Measurements from ENCODE around the gene KCNJ14. TPM values are rescaled to one million over a fixed set of nuclear protein-coding genes. Genes with fewer than 3 reads are reported as not detected.

Gene KCNJ14
- 1.5 and 2.0 TPM in 2 replicates for total RNA-seq
- long read RNA-seq: 0 reads

DNA sequence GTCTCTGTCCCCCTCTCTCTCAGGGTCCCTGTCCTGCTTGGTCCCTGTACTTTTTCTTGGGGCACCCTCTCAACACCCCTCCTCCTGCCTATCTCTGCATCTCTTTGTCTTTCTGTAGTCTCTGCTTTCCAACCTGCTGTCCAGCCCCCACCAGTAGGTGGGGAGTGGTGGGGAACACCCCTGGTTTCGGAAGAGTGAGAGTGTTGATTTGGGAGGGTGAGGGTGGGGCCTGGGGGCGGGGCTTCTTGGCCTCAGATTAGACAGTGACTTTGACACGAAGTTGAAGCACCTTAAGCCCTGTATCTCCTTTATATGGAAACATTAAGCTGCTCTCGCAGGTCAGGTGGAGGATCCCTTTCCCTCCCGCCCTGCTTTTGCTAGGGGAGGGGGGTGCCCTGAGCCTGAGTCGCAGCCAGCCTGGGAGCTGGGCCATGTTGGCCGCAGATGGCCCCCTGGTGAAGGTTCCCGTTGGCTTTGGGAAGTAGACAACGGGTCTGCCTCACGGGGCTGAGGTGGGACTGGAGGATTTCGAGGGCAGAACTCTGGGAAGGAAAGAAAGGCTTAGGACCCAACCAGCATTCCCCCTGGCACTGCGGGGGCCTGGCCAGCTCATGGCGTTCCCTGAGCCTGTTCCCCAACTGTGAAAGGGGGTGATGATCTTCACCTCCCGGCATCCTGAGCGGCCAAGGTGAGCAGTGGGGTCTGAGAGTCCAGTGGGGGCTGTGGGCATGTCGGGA, at the start of gene KCNJ14:
TSS of gene KCNJ14 (plus strand) at position 404 of the 737 bp plus-strand sequence. CDS start 6,151 bp downstream, outside the sequence.
- Mint-ChIP-seq H3K36me3 (ENCODE audit: low read depth) (no peaks in the 10 kb centered on the region), H3K4me3 (no peak within 1 kb of the TSS), H3K27ac (ENCODE audit: unreplicated experiment) (peak within 1 kb of the TSS; percentile 57), H3K4me1 (peaks cover 13% of the 10 kb centered on the region), H3K9me3 (no peaks in the 10 kb centered on the region), H3K27me3 (ENCODE audit: low read depth) (no peaks in the 10 kb centered on the region)
- DNase-seq (ENCODE audit: low read depth, low spot score): no peak
- TF ChIP-seq, protein P1, sequence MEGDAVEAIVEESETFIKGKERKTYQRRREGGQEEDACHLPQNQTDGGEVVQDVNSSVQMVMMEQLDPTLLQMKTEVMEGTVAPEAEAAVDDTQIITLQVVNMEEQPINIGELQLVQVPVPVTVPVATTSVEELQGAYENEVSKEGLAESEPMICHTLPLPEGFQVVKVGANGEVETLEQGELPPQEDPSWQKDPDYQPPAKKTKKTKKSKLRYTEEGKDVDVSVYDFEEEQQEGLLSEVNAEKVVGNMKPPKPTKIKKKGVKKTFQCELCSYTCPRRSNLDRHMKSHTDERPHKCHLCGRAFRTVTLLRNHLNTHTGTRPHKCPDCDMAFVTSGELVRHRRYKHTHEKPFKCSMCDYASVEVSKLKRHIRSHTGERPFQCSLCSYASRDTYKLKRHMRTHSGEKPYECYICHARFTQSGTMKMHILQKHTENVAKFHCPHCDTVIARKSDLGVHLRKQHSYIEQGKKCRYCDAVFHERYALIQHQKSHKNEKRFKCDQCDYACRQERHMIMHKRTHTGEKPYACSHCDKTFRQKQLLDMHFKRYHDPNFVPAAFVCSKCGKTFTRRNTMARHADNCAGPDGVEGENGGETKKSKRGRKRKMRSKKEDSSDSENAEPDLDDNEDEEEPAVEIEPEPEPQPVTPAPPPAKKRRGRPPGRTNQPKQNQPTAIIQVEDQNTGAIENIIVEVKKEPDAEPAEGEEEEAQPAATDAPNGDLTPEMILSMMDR (conservative IDR thresholded peaks at IDR 0.05): no peak

DNA sequence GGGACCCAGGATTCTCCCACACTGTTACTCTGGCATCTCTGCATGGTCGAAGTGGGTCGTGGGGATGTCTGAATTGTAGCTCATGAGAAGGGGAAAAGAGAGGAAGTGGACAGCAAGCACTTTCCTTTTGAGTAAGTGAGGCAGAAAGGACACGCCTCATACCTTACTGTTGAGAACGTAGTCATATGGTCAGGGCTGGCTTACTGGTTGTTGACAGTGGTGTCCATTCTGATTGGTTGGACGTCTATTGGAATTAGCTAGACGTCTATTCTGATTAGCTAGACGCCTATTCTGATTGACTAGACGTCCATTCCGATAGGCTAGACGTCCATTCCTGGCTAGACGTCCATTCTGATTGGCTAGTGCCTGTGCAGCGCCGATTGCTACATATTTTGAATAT, 49.5 kb upstream of the KCNJ14 start:
- Mint-ChIP-seq H3K36me3 (ENCODE audit: low read depth) (no peaks in the 10 kb centered on the region), H3K9me3 (no peaks in the 10 kb centered on the region), H3K4me1 (peaks cover 21% of the 10 kb centered on the region), H3K27ac (ENCODE audit: unreplicated experiment) (no peak overlapping the region), H3K27me3 (ENCODE audit: low read depth) (peaks cover 24% of the 10 kb centered on the region), H3K4me3 (no peak overlapping the region)
- TF ChIP-seq, protein P1 (conservative IDR thresholded peaks at IDR 0.05): no peak
- no peak for DNase-seq (ENCODE audit: low read depth, low spot score)

DNA sequence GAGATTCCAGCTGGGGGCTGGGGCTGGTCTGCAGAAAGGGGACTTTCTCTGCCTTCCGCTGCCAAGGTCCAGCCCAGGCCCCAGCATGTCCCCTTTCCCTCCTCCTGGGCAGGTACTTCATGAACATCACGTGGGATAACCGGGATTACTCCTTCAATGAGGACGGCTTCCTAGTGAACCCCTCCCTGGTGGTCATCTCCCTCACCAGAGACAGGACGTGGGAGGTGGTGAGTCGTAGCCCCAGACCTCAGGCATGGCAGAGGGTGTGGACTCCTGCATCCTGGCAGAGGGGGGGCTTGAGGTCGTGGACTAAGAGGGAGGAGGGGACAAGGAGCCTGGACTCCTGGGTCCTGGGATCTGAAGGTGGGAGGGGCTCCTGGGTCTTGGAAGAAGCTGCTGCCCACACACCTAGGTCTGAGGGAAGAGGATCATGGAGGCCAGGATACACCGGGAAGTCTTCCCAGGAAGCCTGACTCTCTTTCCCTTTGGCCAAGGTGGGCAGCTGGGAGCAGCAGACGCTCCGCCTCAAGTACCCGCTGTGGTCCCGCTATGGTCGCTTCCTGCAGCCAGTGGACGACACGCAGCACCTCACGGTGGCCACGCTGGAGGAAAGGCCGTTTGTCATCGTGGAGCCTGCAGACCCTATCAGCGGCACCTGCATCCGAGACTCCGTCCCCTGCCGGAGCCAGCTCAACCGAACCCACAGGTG, 41.3 kb upstream of the KCNJ14 start:
- H3K4me3 Mint-ChIP-seq: no peak overlapping the region
- H3K27ac Mint-ChIP-seq (ENCODE audit: unreplicated experiment): no peak overlapping the region
- H3K27me3 Mint-ChIP-seq (ENCODE audit: low read depth): peaks cover 41% of the 10 kb centered on the region
- no peak for DNase-seq (ENCODE audit: low read depth, low spot score)
- no peaks in the 10 kb centered on the region for H3K36me3 Mint-ChIP-seq (ENCODE audit: low read depth)
- H3K4me1 Mint-ChIP-seq: peaks cover 22% of the 10 kb centered on the region
- no peaks in the 10 kb centered on the region for H3K9me3 Mint-ChIP-seq
- TF ChIP-seq, protein P1 (conservative IDR thresholded peaks at IDR 0.05): no peak

DNA sequence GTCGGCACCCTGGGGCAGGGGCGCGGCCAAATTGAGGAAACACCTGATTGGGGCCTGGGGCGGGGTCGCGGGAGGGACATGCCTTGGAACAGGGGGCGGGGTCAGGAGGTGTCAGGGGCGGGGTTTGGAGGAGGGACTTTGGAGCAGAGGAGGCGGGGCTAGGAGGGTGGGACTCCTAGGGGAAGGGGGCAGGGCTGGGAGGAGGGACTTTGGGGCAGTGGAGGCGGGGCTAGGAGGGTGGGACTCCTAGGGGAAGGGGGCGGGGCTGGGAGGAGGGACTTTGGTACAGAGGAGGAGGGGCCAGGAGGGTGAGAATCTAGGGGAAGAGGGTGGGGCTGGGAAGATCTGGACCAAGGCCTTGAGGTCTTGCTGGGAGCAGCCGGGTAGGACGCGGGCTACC, 40.0 kb upstream of the KCNJ14 start:
- H3K4me1 Mint-ChIP-seq: peaks cover 25% of the 10 kb centered on the region
- TF ChIP-seq, protein P1 (conservative IDR thresholded peaks at IDR 0.05): no peak
- H3K4me3 Mint-ChIP-seq: no peak overlapping the region
- H3K27ac Mint-ChIP-seq (ENCODE audit: unreplicated experiment): no peak overlapping the region
- no peaks in the 10 kb centered on the region for H3K9me3 Mint-ChIP-seq
- no peak for DNase-seq (ENCODE audit: low read depth, low spot score)
- no peaks in the 10 kb centered on the region for H3K36me3 Mint-ChIP-seq (ENCODE audit: low read depth)
- peaks cover 41% of the 10 kb centered on the region for H3K27me3 Mint-ChIP-seq (ENCODE audit: low read depth)

DNA sequence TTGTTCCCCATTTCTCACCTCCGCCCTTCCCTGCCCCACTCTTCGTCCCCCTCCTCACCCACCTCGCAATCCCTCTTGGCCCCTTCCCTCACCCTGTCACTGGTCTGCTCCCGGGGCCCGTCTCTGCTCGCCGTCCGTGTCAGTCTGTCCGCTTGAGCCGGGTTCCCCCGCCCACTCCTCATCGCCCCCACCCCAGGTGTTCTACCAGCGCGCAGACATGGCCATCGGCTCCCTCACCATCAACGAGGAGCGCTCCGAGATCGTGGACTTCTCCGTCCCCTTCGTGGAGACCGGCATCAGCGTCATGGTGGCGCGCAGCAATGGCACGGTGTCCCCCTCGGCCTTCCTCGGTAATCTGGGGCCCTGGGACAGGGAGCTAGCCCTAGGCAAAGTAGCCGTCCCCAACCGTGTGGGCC, 39.6 kb upstream of the KCNJ14 start:
- H3K36me3 Mint-ChIP-seq (ENCODE audit: low read depth): no peaks in the 10 kb centered on the region
- TF ChIP-seq, protein P1 (conservative IDR thresholded peaks at IDR 0.05): no peak
- peaks cover 38% of the 10 kb centered on the region for H3K27me3 Mint-ChIP-seq (ENCODE audit: low read depth)
- H3K4me1 Mint-ChIP-seq: peaks cover 25% of the 10 kb centered on the region
- H3K9me3 Mint-ChIP-seq: no peaks in the 10 kb centered on the region
- no peak overlapping the region for H3K4me3 Mint-ChIP-seq
- no peak overlapping the region for H3K27ac Mint-ChIP-seq (ENCODE audit: unreplicated experiment)
- DNase-seq (ENCODE audit: low read depth, low spot score): no peak
